IMR-90 (cell line): ENCODE data around the gene LRIG1.

Experiments used
- CEBPB ChIP-seq: IDR thresholded peaks from 2 replicates; pipeline ENCODE4 v1.6.1; 2012; ENCODE audit warnings: low read depth, low read length, improper control_type of control experiment
- CHD1 ChIP-seq: IDR thresholded peaks from 2 replicates; pipeline ENCODE4 v1.6.1; 2012; ENCODE audit warnings: low read depth, low read length, improper control_type of control experiment
- MXI1 ChIP-seq: IDR thresholded peaks from 2 replicates; pipeline ENCODE4 v1.6.1; 2012; ENCODE audit warnings: low read depth, mild to moderate bottlenecking, low read length, moderate library complexity, borderline replicate concordance
- POLR2A ChIP-seq: IDR thresholded peaks from 2 replicates; pipeline ENCODE4 v1.6.1; 2012; ENCODE audit warnings: mild to moderate bottlenecking, low read depth, low read length
- RFX5 ChIP-seq: IDR thresholded peaks from 2 replicates; pipeline ENCODE4 v1.8.0; 2012; ENCODE audit warnings: low read depth, mild to moderate bottlenecking, low read length, moderate library complexity
- TF ChIP-seq, protein P1 (sequence below): conservative IDR thresholded peaks from 2 replicates; pipeline ENCODE4 v1.5.1; 2012; ENCODE audit warnings: mild to moderate bottlenecking, low read depth, low read length, improper control_type of control experiment

DNA sequence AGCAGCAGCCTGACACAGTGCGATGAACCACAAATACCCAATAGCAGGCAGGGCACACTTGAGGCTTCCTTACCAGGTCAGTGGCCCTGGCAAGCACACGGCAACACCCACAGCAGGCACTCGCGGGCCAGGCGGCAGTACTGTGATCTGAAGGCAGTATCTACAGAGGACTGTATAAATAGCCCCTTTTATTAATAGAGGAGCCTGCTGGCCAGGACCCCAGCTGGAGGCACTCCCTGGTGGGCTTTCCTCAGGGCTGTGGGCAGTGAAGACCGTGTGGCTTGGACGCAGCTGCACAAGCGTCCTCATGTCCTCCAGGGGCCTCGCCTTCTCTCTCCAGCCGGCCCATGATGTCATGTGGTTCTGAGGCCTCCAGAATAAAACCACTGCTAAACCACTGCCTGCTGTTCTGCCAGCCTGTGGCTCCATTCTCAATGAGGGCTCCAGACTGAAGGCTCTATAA, 44.1 kb downstream of the LRIG1 start:
- TF ChIP-seq, protein P1, sequence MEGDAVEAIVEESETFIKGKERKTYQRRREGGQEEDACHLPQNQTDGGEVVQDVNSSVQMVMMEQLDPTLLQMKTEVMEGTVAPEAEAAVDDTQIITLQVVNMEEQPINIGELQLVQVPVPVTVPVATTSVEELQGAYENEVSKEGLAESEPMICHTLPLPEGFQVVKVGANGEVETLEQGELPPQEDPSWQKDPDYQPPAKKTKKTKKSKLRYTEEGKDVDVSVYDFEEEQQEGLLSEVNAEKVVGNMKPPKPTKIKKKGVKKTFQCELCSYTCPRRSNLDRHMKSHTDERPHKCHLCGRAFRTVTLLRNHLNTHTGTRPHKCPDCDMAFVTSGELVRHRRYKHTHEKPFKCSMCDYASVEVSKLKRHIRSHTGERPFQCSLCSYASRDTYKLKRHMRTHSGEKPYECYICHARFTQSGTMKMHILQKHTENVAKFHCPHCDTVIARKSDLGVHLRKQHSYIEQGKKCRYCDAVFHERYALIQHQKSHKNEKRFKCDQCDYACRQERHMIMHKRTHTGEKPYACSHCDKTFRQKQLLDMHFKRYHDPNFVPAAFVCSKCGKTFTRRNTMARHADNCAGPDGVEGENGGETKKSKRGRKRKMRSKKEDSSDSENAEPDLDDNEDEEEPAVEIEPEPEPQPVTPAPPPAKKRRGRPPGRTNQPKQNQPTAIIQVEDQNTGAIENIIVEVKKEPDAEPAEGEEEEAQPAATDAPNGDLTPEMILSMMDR, result no peak
- no peak for TF ChIP-seq MXI1
- TF ChIP-seq CHD1, result no peak
- no peak for TF ChIP-seq RFX5
- no peak for TF ChIP-seq POLR2A
- no peak for TF ChIP-seq CEBPB
